ENCODE results near the gene MDP1. TPM values are rescaled to one million over a fixed set of nuclear protein-coding genes. Genes with fewer than 3 reads are reported as not detected.

The MDP1 gene
- total and polyA plus RNA-seq, 2 experiments from 2014 or later = 9.8 to 31.1 TPM

DNA sequence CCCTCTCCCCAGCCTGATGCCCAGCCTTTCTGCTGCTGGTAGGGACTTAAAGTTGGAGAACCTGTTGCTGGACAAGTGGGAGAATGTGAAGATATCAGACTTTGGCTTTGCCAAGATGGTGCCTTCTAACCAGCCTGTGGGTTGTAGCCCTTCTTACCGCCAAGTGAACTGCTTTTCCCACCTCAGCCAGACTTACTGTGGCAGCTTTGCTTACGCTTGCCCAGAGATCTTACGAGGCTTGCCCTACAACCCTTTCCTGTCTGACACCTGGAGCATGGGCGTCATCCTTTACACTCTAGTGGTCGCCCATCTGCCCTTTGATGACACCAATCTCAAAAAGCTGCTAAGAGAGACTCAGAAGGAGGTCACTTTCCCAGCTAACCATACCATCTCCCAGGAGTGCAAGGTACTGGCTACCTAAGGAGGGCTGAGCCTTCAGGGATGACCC is 8.7 kb downstream of the MDP1 start (continued):
- no peak for TF ChIP-seq ZNF462 (CRISPR knock-in tag; IDR thresholded peaks at IDR 0.05)
- TF ChIP-seq CTCF (conservative IDR thresholded peaks at IDR 0.05; ENCODE audit: low read depth in 2 of 2) = no peak
- no peak for TF ChIP-seq REST (IDR thresholded peaks at IDR 0.05; ENCODE audit: unreplicated experiment)
- TF ChIP-seq CREB1 (CRISPR knock-in tag; IDR thresholded peaks at IDR 0.05; ENCODE audit: low read depth) = no peak
- no peak for TF ChIP-seq ETS1 (IDR thresholded peaks at IDR 0.05)
